GM12801 (cell line): ENCODE measurements around the gene TAAR2.

ENCODE experiments used
- CTCF ChIP-seq: IDR thresholded peaks from one replicate; pipeline ENCODE4 v1.5.1; 2011; ENCODE audit warnings: control low read depth; ENCODE audit not compliant: insufficient read length; ENCODE audit errors: extremely low read depth

TAAR2 gene

DNA sequence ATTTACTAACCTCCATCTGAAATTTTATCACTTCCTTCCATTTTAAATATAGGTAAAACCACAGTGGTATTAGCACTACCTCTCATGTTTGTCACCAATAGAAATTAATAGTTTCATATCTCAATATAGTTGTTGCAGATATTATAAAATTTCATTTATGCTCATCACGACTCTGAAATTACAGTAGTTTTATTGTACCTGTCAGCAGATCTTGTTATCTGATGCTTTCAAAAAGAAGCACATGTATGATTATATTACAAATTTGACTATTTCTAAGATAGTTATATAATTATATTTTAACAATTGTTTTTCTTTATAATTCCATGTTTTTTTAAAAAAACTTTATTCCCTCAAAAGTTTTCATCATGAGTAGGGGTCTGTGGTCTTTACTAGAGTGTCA is 39.4 kb downstream of the TAAR2 start:
- TF ChIP-seq CTCF, result no peak

DNA sequence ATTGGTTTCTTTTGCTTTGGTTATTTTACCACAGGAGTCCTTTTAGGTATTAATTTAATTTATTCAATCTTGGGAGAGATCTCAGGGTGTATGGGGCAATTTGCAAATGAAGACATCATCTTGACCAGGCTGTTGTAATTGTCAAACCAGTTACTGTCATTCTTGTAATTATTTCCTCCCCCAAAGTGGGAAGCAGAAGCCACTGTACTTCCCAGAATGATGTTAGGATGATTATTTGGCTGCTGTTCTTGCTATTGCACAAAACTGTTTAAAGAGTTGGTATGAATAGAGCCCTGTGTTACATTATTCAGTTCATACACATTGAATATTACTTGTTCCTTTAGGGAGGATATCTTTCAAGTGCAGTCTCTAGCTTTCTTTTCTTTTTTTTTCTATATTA is 52.3 kb downstream of the TAAR2 start:
- no peak for TF ChIP-seq CTCF

- no peak for TF ChIP-seq CTCF
Measured at GRCh38 chr6:132570221-132570777, 53.8 kb downstream of the TAAR2 start, which contains the start of gene TAAR6. Gene TAAR6, plus strand, starts transcription at chr6:132570322. Its CDS starts 0 bp downstream, at chr6:132570322.

DNA sequence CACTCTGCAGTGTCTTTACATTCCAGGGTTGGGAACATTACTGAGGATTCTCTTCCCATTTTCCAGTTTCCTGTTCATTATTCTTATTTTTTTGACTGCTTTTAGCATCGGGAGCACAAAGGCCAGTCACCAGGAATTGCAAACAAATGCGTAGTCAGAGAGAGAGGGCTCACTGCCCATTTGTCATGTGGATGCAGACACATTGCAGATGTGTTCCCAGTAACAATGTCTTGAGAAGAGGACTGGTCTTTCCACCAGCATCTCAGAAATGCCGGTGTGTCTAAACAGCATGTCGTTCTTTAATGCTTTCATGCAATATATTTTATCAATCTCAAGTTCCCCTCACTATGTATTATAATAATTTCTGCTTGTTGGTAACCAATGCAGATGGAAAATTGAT is 54.9 kb downstream of the TAAR2 start:
- TF ChIP-seq CTCF, result no peak

DNA sequence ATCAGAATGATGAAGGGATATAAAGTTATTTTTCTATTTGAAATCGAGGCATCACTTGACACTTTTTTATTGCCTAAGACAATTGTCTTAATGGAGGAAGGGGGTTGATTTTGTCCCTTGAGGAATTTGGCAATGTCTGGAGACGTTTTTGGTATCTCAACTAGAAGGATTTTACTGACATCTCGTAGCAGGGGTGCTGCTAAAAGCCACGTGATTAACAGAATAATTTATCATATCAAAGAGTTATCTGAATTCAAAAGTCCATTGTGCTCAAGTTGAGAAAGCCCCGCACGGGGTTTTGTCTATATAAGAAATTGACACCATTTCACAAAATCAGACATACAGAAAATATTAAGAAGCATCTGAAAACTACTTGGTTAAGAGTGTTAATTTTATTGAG is 55.5 kb downstream of the TAAR2 start:
- TF ChIP-seq CTCF, result no peak

- TF ChIP-seq CTCF, result no peak
Measured at GRCh38 chr6:132567566-132567965, 56.5 kb downstream of the TAAR2 start.
